SK-N-SH (cell line): ENCODE results near the gene CHST9. TPM values are rescaled to one million over a fixed set of nuclear protein-coding genes. Genes with fewer than 3 reads are reported as not detected.
"Not testable (repeated sequence)": the region's sequence is repeated elsewhere in the genome, so short reads cannot be mapped to it uniquely, and the experiment has no call there.

ENCODE experiments used
- CTCF ChIA-PET: fragments of 300-600, 350-600 bp; formaldehyde crosslinking; extraction: SDS; loops from one replicate; lab custom pipeline; 2021; lab: Yijun Ruan, JAX
- POLR2A ChIA-PET: fragments of 350-600 bp; sonication (Branson Sonifier 250); formaldehyde crosslinking; extraction: SDS; loops from one replicate; lab custom pipeline; 2020; ENCODE audit warnings: antibody characterized with exemption, inconsistent platforms; lab: Yijun Ruan, JAX
- DNase-seq: peaks from one replicate; pipeline ENCODE4 v3.0.0; 2012
- H2AFZ ChIP-seq: fragments of 200-600 bp; sonication (generic); 2 replicates; pipeline ENCODE4 v1.8.1; 2016; ENCODE audit warnings: antibody characterized with exemption, mild to moderate bottlenecking, low read depth
- H3F3A ChIP-seq: fragments of 200-600 bp; sonication (generic); replicated peaks from 2 replicates; pipeline ENCODE3; 2016; ENCODE audit warnings: antibody characterized with exemption, mild to moderate bottlenecking; ENCODE audit not compliant: insufficient read depth
- H3K27ac ChIP-seq, 2 experiments: fragments of 200-500 bp in 1 of 2; fragments of 200-600 bp in 1 of 2; sonication (Bioruptor generic) in 1 of 2; sonication (generic), shearing (Covaris generic) in 1 of 2; 2 replicates each; pipeline versions ENCODE4 v1.5.1 to v1.6.1; 2014 to 2016; ENCODE audit warnings: low read depth in 2 of 2, inconsistent platforms in 1 of 2, low read length in 1 of 2, mild to moderate bottlenecking in 1 of 2, mixed read lengths in 1 of 2
- H3K27me3 ChIP-seq: fragments of 200-600 bp; sonication (generic), shearing (Covaris generic); 2 replicates; pipeline ENCODE4 v1.6.1; 2016; ENCODE audit warnings: mixed run types; ENCODE audit not compliant: insufficient read depth
- H3K36me3 ChIP-seq, 2 experiments: fragments of 200-500 bp in 1 of 2; fragments of 200-600 bp in 1 of 2; sonication (Bioruptor generic) in 1 of 2; sonication (generic) in 1 of 2; replicated peaks in 1 of 2; 2 replicates each; pipeline versions ENCODE3 to v1.5.1; 2014 to 2016; ENCODE audit warnings: low read length in 1 of 2, mild to moderate bottlenecking in 1 of 2; ENCODE audit not compliant: insufficient read depth in 2 of 2, control insufficient read depth in 1 of 2
- H3K4me1 ChIP-seq, 2 experiments: fragments of 200-500 bp in 1 of 2; fragments of 200-600 bp in 1 of 2; sonication (Bioruptor generic) in 1 of 2; sonication (generic), shearing (Covaris generic) in 1 of 2; 2 replicates each; pipeline versions ENCODE4 v1.5.1 to v1.6.1; 2014 to 2016; ENCODE audit warnings: low read depth in 1 of 2, low read length in 1 of 2, mixed run types in 1 of 2; ENCODE audit not compliant: insufficient read depth in 2 of 2, control insufficient read depth in 1 of 2
- H3K4me2 ChIP-seq: fragments of 200-600 bp; sonication (generic), shearing (Covaris generic); 2 replicates; pipeline ENCODE4 v1.6.1; 2017; ENCODE audit warnings: mixed run types
- H3K4me3 ChIP-seq, 2 experiments: fragments of 200-500 bp in 1 of 2; fragments of 200-600 bp in 1 of 2; sonication (Bioruptor generic) in 1 of 2; sonication (generic), shearing (Covaris generic) in 1 of 2; 2 replicates each; pipeline versions ENCODE4 v1.5.1 to v1.8.1; 2014 to 2016; ENCODE audit warnings: low read depth in 2 of 2, inconsistent platforms in 1 of 2, low read length in 1 of 2, mild to moderate bottlenecking in 1 of 2, mixed read lengths in 1 of 2, moderate library complexity in 1 of 2
- H3K79me2 ChIP-seq: fragments of 200-600 bp; sonication (generic); 2 replicates; pipeline ENCODE4 v1.8.1; 2017; ENCODE audit warnings: mild to moderate bottlenecking; ENCODE audit not compliant: insufficient read depth
- H3K9ac ChIP-seq: fragments of 200-600 bp; sonication (generic); 2 replicates; pipeline ENCODE4 v1.6.1; 2017; ENCODE audit warnings: mixed run types
- H3K9me2 ChIP-seq: fragments of 200-600 bp; sonication (generic); 2 replicates; pipeline ENCODE4 v1.6.1; 2017; ENCODE audit warnings: mixed run types
- H3K9me3 ChIP-seq: fragments of 200-600 bp; sonication (generic); 2 replicates; pipeline ENCODE4 v1.6.1; 2017; ENCODE audit warnings: mixed run types, mild to moderate bottlenecking, moderate library complexity
- H4K20me1 ChIP-seq: fragments of 200-600 bp; sonication (generic); 2 replicates; pipeline ENCODE4 v1.6.1; 2017; ENCODE audit warnings: mild to moderate bottlenecking, mixed run types; ENCODE audit not compliant: insufficient read depth
- CHD2 ChIP-seq: fragments of 150-350 bp; IDR thresholded peaks from 2 replicates; pipeline ENCODE4 v1.6.1; 2018; ENCODE audit warnings: low read length; ENCODE audit not compliant: partially characterized antibody
- ELF1 ChIP-seq: IDR thresholded peaks from 2 replicates; pipeline ENCODE4 v1.4.0; 2012
- FOSL2 ChIP-seq: IDR thresholded peaks from 2 replicates; pipeline ENCODE4 v1.4.0; 2012; ENCODE audit warnings: low read depth, mild to moderate bottlenecking, moderate library complexity, borderline replicate concordance
- GABPA ChIP-seq: IDR thresholded peaks from 2 replicates; pipeline ENCODE4 v1.4.0; 2012; ENCODE audit warnings: low read depth, mild to moderate bottlenecking
- GATA2 ChIP-seq: sonication (generic); formaldehyde crosslinking; IDR thresholded peaks from 2 replicates; pipeline ENCODE4 v1.5.0; 2020; ENCODE audit warnings: mild to moderate bottlenecking, missing genetic modification reagents
- JUND ChIP-seq: IDR thresholded peaks from 2 replicates; pipeline ENCODE4 v1.4.0; 2012
- POLR2AphosphoS5 ChIP-seq: IDR thresholded peaks from 2 replicates; pipeline ENCODE4 v1.6.1; 2012; ENCODE audit warnings: low read depth, low read length
- RAD21 ChIP-seq: IDR thresholded peaks from 2 replicates; pipeline ENCODE4 v1.6.1; 2012; ENCODE audit warnings: mild to moderate bottlenecking, low read length
- RFX5 ChIP-seq: IDR thresholded peaks from 2 replicates; pipeline ENCODE4 v1.6.1; 2012; ENCODE audit warnings: mild to moderate bottlenecking, improper control_type of control experiment, low read length
- RXRA ChIP-seq: IDR thresholded peaks from 2 replicates; pipeline ENCODE4 v1.4.0; 2012; ENCODE audit warnings: low read depth, mild to moderate bottlenecking, borderline replicate concordance
- SIN3A ChIP-seq: IDR thresholded peaks from 2 replicates; pipeline ENCODE4 v1.6.1; 2012; ENCODE audit warnings: low read depth, mild to moderate bottlenecking, low read length, moderate library complexity, borderline replicate concordance
- SMC3 ChIP-seq: IDR thresholded peaks from 2 replicates; pipeline ENCODE4 v1.6.1; 2012; ENCODE audit warnings: low read depth, low read length, improper control_type of control experiment
- TCF12 ChIP-seq: IDR thresholded peaks from 2 replicates; pipeline ENCODE4 v1.4.0; 2012
- YY1 ChIP-seq: IDR thresholded peaks from 2 replicates; pipeline ENCODE4 v1.4.0; 2012; ENCODE audit warnings: low read depth, mild to moderate bottlenecking
- WGBS: methylation state at CpG from one replicate; pipeline ENCODE4 v1.1.6; 2017; ENCODE audit warnings: low lambda C conversion rate; 5-methylcytosine and 5-hydroxymethylcytosine counted together
- polyA plus RNA-seq, 3 experiments: library from polyadenylated mRNA; depleted of rRNA; stranded (reverse); fragments of >200 nt; gene quantifications; 2 replicates each; pipeline ENCODE4 v1.2.3, GENCODE V29; 2012
- TF ChIP-seq, protein P1 (sequence below): IDR thresholded peaks from 2 replicates; pipeline ENCODE4 v1.4.0; 2012; ENCODE audit warnings: low read depth, borderline replicate concordance
- TF ChIP-seq, protein P2 (sequence below): IDR thresholded peaks from 2 replicates; pipeline ENCODE4 v1.6.1; 2012; ENCODE audit warnings: mild to moderate bottlenecking, low read depth, low read length, moderate library complexity
- TF ChIP-seq, protein P3 (sequence below): IDR thresholded peaks from 2 replicates; pipeline ENCODE4 v1.4.0; 2012; ENCODE audit warnings: low read depth
- TF ChIP-seq, protein P4 (sequence below): fragments of 150-350 bp; IDR thresholded peaks from 2 replicates; pipeline ENCODE4 v1.6.1; 2017; ENCODE audit warnings: antibody characterized with exemption, low read length, low read depth, borderline replicate concordance
- TF ChIP-seq, protein P5 (sequence below): IDR thresholded peaks from 2 replicates; pipeline ENCODE4; 2012
- TF ChIP-seq, protein P6 (sequence below): IDR thresholded peaks from 2 replicates; pipeline ENCODE4 v1.4.0; 2012; ENCODE audit warnings: low read depth, borderline replicate concordance

The CHST9 gene
- polyA plus RNA-seq, 1 of the 3 experiments (the other 2 are of a cell fraction) = not detected

DNA sequence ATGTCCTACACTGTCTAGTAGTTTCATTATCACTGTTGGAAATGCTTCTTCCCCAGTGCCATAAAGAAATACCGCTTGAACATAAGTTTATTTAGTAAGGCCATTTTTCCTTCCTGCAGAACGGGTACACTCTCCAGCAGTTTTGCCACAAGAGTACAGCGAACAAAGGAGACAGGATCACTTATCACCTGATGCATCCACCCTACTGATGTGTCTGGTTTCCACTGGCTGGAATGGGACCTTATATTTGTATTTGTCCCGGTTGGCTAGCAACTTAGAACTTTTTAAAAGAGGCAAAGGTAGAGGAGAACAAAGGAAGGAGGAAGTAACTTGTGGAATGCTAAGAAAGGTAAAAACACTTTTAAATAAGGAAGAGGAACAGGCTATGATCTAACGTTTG lies 46.1 kb upstream of the CHST9 start:
- H3K4me1 ChIP-seq, H3K36me3 ChIP-seq, H3K4me3 ChIP-seq, H3F3A ChIP-seq, POLR2A ChIA-PET, H3K9me2 ChIP-seq, H3K27me3 ChIP-seq, H3K79me2 ChIP-seq, H3K9me3 ChIP-seq, H3K27ac ChIP-seq, H4K20me1 ChIP-seq, DNase-seq, H3K4me2 ChIP-seq, H2AFZ ChIP-seq, CTCF ChIA-PET, H3K9ac ChIP-seq: not testable (repeated sequence)
- WGBS = 35% methylated on average over 5 of the region's 5 CpGs

DNA sequence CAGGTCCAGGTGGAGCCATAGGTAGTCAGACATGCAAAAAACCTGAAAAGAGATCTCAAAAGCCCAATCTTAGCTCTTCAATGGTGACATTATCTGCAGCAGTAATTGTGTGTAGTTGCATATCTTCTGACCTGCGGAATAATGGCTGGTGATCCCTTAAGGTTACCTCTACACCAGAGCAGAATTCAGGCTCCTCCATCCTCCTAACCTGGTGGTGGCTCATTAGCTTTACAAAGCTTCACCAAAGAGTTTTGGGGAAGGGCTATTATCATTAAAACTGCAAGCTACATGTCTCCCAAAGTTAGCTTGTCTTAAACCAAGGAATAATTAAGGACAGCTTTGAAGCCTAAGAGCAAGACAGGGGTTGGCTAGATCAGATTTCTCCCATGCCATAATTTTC lies 42.6 kb upstream of the CHST9 start:
- ChIA-PET CTCF (no interaction called here), POLR2A (no interaction called here)
- Histone ChIP-seq H3K79me2 (no peaks in the 10 kb centered on the region), H4K20me1 (no peaks in the 10 kb centered on the region), H3K4me1 (no peaks in the 10 kb centered on the region), H3K27me3 (no peaks in the 10 kb centered on the region), H3K36me3 (no peaks in the 10 kb centered on the region), H3K9me3 (no peaks in the 10 kb centered on the region), H2AFZ (no peak overlapping the region), H3K27ac (no peak overlapping the region), H3K9ac (no peak overlapping the region), H3K9me2 (no peaks in the 10 kb centered on the region), H3F3A (peaks cover 4% of the 10 kb centered on the region), H3K4me2 (no peak overlapping the region), H3K4me3 (no peak overlapping the region)
- WGBS = 40% methylated on average over 1 of the region's 1 CpG
- TF ChIP-seq YY1 (no peak), ELF1 (no peak), POLR2AphosphoS5 (no peak), FOSL2 (no peak), RAD21 (no peak), SMC3 (no peak), JUND (no peak), RXRA (no peak), CHD2 (no peak), SIN3A (no peak), GATA2 (CRISPR knock-in tag) (no peak), GABPA (no peak), RFX5 (no peak), TCF12 (no peak)
- TF ChIP-seq, protein P1, sequence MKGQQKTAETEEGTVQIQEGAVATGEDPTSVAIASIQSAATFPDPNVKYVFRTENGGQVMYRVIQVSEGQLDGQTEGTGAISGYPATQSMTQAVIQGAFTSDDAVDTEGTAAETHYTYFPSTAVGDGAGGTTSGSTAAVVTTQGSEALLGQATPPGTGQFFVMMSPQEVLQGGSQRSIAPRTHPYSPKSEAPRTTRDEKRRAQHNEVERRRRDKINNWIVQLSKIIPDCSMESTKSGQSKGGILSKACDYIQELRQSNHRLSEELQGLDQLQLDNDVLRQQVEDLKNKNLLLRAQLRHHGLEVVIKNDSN = no peak
- TF ChIP-seq, protein P2, sequence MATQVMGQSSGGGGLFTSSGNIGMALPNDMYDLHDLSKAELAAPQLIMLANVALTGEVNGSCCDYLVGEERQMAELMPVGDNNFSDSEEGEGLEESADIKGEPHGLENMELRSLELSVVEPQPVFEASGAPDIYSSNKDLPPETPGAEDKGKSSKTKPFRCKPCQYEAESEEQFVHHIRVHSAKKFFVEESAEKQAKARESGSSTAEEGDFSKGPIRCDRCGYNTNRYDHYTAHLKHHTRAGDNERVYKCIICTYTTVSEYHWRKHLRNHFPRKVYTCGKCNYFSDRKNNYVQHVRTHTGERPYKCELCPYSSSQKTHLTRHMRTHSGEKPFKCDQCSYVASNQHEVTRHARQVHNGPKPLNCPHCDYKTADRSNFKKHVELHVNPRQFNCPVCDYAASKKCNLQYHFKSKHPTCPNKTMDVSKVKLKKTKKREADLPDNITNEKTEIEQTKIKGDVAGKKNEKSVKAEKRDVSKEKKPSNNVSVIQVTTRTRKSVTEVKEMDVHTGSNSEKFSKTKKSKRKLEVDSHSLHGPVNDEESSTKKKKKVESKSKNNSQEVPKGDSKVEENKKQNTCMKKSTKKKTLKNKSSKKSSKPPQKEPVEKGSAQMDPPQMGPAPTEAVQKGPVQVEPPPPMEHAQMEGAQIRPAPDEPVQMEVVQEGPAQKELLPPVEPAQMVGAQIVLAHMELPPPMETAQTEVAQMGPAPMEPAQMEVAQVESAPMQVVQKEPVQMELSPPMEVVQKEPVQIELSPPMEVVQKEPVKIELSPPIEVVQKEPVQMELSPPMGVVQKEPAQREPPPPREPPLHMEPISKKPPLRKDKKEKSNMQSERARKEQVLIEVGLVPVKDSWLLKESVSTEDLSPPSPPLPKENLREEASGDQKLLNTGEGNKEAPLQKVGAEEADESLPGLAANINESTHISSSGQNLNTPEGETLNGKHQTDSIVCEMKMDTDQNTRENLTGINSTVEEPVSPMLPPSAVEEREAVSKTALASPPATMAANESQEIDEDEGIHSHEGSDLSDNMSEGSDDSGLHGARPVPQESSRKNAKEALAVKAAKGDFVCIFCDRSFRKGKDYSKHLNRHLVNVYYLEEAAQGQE = no peak
- TF ChIP-seq, protein P3, sequence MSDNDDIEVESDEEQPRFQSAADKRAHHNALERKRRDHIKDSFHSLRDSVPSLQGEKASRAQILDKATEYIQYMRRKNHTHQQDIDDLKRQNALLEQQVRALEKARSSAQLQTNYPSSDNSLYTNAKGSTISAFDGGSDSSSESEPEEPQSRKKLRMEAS = no peak
- TF ChIP-seq, protein P4, sequence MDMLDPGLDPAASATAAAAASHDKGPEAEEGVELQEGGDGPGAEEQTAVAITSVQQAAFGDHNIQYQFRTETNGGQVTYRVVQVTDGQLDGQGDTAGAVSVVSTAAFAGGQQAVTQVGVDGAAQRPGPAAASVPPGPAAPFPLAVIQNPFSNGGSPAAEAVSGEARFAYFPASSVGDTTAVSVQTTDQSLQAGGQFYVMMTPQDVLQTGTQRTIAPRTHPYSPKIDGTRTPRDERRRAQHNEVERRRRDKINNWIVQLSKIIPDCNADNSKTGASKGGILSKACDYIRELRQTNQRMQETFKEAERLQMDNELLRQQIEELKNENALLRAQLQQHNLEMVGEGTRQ = no peak
- TF ChIP-seq, protein P5, sequence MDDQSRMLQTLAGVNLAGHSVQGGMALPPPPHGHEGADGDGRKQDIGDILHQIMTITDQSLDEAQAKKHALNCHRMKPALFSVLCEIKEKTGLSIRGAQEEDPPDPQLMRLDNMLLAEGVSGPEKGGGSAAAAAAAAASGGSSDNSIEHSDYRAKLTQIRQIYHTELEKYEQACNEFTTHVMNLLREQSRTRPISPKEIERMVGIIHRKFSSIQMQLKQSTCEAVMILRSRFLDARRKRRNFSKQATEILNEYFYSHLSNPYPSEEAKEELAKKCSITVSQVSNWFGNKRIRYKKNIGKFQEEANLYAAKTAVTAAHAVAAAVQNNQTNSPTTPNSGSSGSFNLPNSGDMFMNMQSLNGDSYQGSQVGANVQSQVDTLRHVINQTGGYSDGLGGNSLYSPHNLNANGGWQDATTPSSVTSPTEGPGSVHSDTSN = no peak
- TF ChIP-seq, protein P6, sequence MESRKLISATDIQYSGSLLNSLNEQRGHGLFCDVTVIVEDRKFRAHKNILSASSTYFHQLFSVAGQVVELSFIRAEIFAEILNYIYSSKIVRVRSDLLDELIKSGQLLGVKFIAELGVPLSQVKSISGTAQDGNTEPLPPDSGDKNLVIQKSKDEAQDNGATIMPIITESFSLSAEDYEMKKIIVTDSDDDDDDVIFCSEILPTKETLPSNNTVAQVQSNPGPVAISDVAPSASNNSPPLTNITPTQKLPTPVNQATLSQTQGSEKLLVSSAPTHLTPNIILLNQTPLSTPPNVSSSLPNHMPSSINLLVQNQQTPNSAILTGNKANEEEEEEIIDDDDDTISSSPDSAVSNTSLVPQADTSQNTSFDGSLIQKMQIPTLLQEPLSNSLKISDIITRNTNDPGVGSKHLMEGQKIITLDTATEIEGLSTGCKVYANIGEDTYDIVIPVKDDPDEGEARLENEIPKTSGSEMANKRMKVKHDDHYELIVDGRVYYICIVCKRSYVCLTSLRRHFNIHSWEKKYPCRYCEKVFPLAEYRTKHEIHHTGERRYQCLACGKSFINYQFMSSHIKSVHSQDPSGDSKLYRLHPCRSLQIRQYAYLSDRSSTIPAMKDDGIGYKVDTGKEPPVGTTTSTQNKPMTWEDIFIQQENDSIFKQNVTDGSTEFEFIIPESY = no peak
- DNase-seq = no peak
